HepG2 (cell line): ENCODE measurements around the gene CAMTA2. TPM values are rescaled to one million over a fixed set of nuclear protein-coding genes. Genes with fewer than 3 reads are reported as not detected.
A peak's percentile ranks its signal among the peaks of the same experiment; 100 is the strongest.

Experiments used
- AKAP8 ChIP-seq: sonication (generic); formaldehyde crosslinking; IDR thresholded peaks from 2 replicates; pipeline ENCODE4 v1.5.1; 2020; ENCODE audit warnings: mild to moderate bottlenecking, missing genetic modification reagents
- HNRNPL ChIP-seq: fragments of 200-400 bp; formaldehyde crosslinking; IDR thresholded peaks from 2 replicates; pipeline ENCODE4 v1.6.1; 2017; ENCODE audit warnings: mild to moderate bottlenecking, low read depth, low read length
- MIER2 ChIP-seq: IDR thresholded peaks from 2 replicates; pipeline ENCODE4 v1.6.1; 2016; ENCODE audit warnings: missing biosample characterization, missing genetic modification reagents
- NR2F1 ChIP-seq, 2 experiments: fragments of 450-650 bp in 1 of 2; formaldehyde crosslinking in 1 of 2; IDR thresholded peaks; 2 replicates each; pipeline versions ENCODE4 v1.5.0 to v1.6.1; 2016 to 2020; ENCODE audit warnings: mild to moderate bottlenecking in 1 of 2, missing compliant biosample characterization in 1 of 2, missing genetic modification reagents in 1 of 2, moderate library complexity in 1 of 2
- POLR2AphosphoS5 ChIP-seq: IDR thresholded peaks from 2 replicates; pipeline ENCODE4 v1.6.1; 2012; ENCODE audit warnings: low read depth, low read length
- RBM22 ChIP-seq: fragments of 200-400 bp; formaldehyde crosslinking; optimal IDR thresholded peaks from 2 replicates; pipeline ENCODE3; 2017; ENCODE audit warnings: mild to moderate bottlenecking, low read length, moderate library complexity
- RXRB ChIP-seq: IDR thresholded peaks from 2 replicates; pipeline ENCODE4 v1.6.1; 2016; ENCODE audit warnings: borderline replicate concordance, missing genetic modification reagents, missing compliant biosample characterization
- SALL2 ChIP-seq: sonication (generic); formaldehyde crosslinking; IDR thresholded peaks from 2 replicates; pipeline ENCODE4 v1.8.1; 2023; ENCODE audit warnings: mild to moderate bottlenecking, missing genetic modification reagents, inconsistent platforms
- ZFX ChIP-seq: sonication (generic); formaldehyde crosslinking; IDR thresholded peaks from 2 replicates; pipeline ENCODE4 v1.4.0; 2020; ENCODE audit warnings: mild to moderate bottlenecking, low read depth, missing genetic modification reagents, moderate library complexity
- ZNF501 ChIP-seq: sonication (generic); formaldehyde crosslinking; IDR thresholded peaks from 2 replicates; pipeline ENCODE4 v1.5.1; 2020; ENCODE audit warnings: mild to moderate bottlenecking, moderate library complexity, missing genetic modification reagents
- ZNF749 ChIP-seq: sonication (generic); formaldehyde crosslinking; IDR thresholded peaks from 2 replicates; pipeline ENCODE4 v1.8.0; 2022; ENCODE audit warnings: mild to moderate bottlenecking, missing genetic modification reagents, moderate library complexity, borderline replicate concordance
- ZNF775 ChIP-seq: sonication (generic); formaldehyde crosslinking; IDR thresholded peaks from 2 replicates; pipeline ENCODE4 v1.4.0; 2020; ENCODE audit warnings: missing genetic modification reagents, mild to moderate bottlenecking, moderate library complexity, borderline replicate concordance
- polyA plus RNA-seq, 8 experiments: library from polyadenylated mRNA; depleted of rRNA in 3 of 8; stranded (reverse) in 7 of 8; unstranded in 1 of 8; fragments of >200 nt; fragmentation: Illumina TruSeq in 4 of 8; extraction: Trizol in 4 of 8; gene quantifications; 2 replicates each; pipeline versions ENCODE4 v1.2.1 to v1.2.3, GENCODE V29; 2011 to 2016; ENCODE audit warnings: low read depth in 4 of 8, missing spikeins in 1 of 8, mixed read lengths in 1 of 8; ENCODE audit not compliant: insufficient read depth in 1 of 8
- total RNA-seq, 5 experiments: library from RNA; depleted of rRNA; stranded (reverse); fragments of >200 nt; fragmentation: Illumina TruSeq; extraction: Trizol; gene quantifications; 2 replicates each; pipeline ENCODE4 v1.2.3, GENCODE V29; 2016; ENCODE audit warnings: low read depth in 1 of 5
- TF ChIP-seq, protein P1 (sequence below): sonication (generic); formaldehyde crosslinking; IDR thresholded peaks from 2 replicates; pipeline ENCODE4 v1.8.0; 2022; ENCODE audit warnings: missing genetic modification reagents, mild to moderate bottlenecking, inconsistent platforms, borderline replicate concordance
- TF ChIP-seq, protein P2 (sequence below): sonication (generic); formaldehyde crosslinking; IDR thresholded peaks from 2 replicates; pipeline ENCODE4 v1.4.0; 2020; ENCODE audit warnings: missing genetic modification reagents
- TF ChIP-seq, protein P3 (sequence below): sonication (generic); formaldehyde crosslinking; IDR thresholded peaks from 2 replicates; pipeline ENCODE4 v1.5.0; 2020; ENCODE audit warnings: missing genetic modification reagents
- TF ChIP-seq, protein P4 (sequence below): sonication (generic); formaldehyde crosslinking; IDR thresholded peaks from 2 replicates; pipeline ENCODE4 v1.4.0; 2020; ENCODE audit warnings: missing genetic modification reagents, borderline replicate concordance
- TF ChIP-seq, protein P5 (sequence below): sonication (generic); formaldehyde crosslinking; IDR thresholded peaks from 2 replicates; pipeline ENCODE4 v1.4.0; 2020; ENCODE audit warnings: mild to moderate bottlenecking, missing genetic modification reagents

Gene CAMTA2
- total and polyA plus RNA-seq, 2 of the 13 experiments (the other 11 are each of a cell fraction or from before 2014, with no cell fraction given), result 4.1 to 7.1 TPM

DNA sequence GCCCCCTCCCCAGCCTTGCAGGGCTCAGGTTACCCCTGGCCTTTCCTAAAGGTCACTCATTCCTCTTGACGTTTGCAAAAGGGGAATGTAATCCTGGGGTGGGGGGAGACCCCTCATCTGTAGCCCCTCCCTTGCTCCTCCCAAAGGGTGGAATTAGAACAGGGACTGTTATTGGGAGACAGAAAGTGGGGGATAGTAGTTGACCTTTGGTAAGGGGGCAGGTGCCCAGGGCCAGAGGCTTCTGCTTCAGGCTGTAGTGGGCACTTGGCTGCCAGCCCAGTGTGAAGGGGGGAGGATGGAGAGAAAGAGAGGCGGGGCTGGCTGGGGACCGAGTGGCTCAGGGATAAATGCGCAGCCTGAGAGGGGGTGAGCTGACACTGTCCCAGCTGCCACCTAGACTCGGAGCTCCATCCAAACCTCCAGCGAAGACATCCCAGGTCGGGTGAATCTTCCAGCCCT lies 36.7 kb downstream of the CAMTA2 start, which contains the start of gene ENO3 (continued):
- TF ChIP-seq HNRNPL (peak; percentile 88), SALL2 (CRISPR knock-in tag) (peak; percentile 19; the same call in 1 of the 2 replicates), ZNF501 (CRISPR knock-in tag) (0 out of 2 replicates have a peak, but pooled peaks have one; percentile 36), RXRB (CRISPR knock-in tag) (peak; percentile 58), MIER2 (CRISPR knock-in tag) (0 out of 2 replicates have a peak, but pooled peaks have one; percentile 49), ZNF775 (CRISPR knock-in tag) (peak; percentile 51; the same call in 1 of the 2 replicates), AKAP8 (CRISPR knock-in tag) (peak; percentile 14; the same call in 1 of the 2 replicates), POLR2AphosphoS5 (peak; percentile 79), NR2F1 (CRISPR knock-in tag; IDR thresholded peaks at IDR 0.05) (peak; percentile 46 to 61), RBM22 (no peak), ZNF749 (CRISPR knock-in tag) (no peak), ZFX (peak; percentile 62; the same call in 1 of the 2 replicates)
- TF ChIP-seq, protein P1, sequence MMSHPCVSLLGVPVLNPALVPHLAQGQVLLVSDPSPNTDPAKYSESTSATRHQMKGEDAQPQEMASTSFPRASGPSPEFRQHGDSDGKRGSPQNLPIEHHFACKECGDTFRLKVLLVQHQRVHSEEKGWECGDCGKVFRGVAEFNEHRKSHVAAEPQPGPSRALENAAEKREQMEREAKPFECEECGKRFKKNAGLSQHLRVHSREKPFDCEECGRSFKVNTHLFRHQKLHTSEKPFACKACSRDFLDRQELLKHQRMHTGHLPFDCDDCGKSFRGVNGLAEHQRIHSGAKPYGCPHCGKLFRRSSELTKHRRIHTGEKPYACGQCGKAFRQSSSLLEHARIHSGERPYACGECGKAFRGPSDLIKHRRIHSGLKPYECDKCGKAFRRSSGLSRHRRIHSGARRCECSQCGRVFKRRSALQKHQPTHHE (CRISPR knock-in tag), result no peak
- TF ChIP-seq, protein P2, sequence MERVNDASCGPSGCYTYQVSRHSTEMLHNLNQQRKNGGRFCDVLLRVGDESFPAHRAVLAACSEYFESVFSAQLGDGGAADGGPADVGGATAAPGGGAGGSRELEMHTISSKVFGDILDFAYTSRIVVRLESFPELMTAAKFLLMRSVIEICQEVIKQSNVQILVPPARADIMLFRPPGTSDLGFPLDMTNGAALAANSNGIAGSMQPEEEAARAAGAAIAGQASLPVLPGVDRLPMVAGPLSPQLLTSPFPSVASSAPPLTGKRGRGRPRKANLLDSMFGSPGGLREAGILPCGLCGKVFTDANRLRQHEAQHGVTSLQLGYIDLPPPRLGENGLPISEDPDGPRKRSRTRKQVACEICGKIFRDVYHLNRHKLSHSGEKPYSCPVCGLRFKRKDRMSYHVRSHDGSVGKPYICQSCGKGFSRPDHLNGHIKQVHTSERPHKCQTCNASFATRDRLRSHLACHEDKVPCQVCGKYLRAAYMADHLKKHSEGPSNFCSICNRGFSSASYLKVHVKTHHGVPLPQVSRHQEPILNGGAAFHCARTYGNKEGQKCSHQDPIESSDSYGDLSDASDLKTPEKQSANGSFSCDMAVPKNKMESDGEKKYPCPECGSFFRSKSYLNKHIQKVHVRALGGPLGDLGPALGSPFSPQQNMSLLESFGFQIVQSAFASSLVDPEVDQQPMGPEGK (CRISPR knock-in tag), result peak; percentile 95
- TF ChIP-seq, protein P3, sequence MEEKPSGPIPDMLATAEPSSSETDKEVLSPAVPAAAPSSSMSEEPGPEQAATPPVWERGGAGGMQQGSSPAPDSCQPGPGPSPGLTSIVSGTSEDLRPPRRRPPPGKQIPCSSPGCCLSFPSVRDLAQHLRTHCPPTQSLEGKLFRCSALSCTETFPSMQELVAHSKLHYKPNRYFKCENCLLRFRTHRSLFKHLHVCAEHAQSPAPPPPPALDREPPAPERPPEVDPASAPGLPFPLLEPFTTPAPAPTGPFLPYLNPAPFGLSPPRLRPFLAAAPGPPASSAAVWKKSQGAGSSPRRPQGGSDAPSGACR, result 0 out of 2 replicates have a peak, but pooled peaks have one; percentile 19
- TF ChIP-seq, protein P4, sequence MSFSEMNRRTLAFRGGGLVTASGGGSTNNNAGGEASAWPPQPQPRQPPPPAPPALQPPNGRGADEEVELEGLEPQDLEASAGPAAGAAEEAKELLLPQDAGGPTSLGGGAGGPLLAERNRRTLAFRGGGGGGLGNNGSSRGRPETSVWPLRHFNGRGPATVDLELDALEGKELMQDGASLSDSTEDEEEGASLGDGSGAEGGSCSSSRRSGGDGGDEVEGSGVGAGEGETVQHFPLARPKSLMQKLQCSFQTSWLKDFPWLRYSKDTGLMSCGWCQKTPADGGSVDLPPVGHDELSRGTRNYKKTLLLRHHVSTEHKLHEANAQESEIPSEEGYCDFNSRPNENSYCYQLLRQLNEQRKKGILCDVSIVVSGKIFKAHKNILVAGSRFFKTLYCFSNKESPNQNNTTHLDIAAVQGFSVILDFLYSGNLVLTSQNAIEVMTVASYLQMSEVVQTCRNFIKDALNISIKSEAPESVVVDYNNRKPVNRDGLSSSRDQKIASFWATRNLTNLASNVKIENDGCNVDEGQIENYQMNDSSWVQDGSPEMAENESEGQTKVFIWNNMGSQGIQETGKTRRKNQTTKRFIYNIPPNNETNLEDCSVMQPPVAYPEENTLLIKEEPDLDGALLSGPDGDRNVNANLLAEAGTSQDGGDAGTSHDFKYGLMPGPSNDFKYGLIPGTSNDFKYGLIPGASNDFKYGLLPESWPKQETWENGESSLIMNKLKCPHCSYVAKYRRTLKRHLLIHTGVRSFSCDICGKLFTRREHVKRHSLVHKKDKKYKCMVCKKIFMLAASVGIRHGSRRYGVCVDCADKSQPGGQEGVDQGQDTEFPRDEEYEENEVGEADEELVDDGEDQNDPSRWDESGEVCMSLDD (CRISPR knock-in tag), result peak; percentile 27; the same call in 1 of the 2 replicates
- TF ChIP-seq, protein P5, sequence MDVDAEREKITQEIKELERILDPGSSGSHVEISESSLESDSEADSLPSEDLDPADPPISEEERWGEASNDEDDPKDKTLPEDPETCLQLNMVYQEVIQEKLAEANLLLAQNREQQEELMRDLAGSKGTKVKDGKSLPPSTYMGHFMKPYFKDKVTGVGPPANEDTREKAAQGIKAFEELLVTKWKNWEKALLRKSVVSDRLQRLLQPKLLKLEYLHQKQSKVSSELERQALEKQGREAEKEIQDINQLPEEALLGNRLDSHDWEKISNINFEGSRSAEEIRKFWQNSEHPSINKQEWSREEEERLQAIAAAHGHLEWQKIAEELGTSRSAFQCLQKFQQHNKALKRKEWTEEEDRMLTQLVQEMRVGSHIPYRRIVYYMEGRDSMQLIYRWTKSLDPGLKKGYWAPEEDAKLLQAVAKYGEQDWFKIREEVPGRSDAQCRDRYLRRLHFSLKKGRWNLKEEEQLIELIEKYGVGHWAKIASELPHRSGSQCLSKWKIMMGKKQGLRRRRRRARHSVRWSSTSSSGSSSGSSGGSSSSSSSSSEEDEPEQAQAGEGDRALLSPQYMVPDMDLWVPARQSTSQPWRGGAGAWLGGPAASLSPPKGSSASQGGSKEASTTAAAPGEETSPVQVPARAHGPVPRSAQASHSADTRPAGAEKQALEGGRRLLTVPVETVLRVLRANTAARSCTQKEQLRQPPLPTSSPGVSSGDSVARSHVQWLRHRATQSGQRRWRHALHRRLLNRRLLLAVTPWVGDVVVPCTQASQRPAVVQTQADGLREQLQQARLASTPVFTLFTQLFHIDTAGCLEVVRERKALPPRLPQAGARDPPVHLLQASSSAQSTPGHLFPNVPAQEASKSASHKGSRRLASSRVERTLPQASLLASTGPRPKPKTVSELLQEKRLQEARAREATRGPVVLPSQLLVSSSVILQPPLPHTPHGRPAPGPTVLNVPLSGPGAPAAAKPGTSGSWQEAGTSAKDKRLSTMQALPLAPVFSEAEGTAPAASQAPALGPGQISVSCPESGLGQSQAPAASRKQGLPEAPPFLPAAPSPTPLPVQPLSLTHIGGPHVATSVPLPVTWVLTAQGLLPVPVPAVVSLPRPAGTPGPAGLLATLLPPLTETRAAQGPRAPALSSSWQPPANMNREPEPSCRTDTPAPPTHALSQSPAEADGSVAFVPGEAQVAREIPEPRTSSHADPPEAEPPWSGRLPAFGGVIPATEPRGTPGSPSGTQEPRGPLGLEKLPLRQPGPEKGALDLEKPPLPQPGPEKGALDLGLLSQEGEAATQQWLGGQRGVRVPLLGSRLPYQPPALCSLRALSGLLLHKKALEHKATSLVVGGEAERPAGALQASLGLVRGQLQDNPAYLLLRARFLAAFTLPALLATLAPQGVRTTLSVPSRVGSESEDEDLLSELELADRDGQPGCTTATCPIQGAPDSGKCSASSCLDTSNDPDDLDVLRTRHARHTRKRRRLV (CRISPR knock-in tag), result 0 out of 2 replicates have a peak, but pooled peaks have one; percentile 7
